Endothelial cell of umbilical vein (primary cell): ENCODE results near the gene HDAC3. TPM values are rescaled to one million over a fixed set of nuclear protein-coding genes. Genes with fewer than 3 reads are reported as not detected.

ENCODE experiments used
- BruUV-seq: library from RNA; stranded (reverse); fragments of 400-500 nt; replicated peaks from 2 replicates; lab custom pipeline; 2021; lab: Mats Ljungman, UMichigan
- CTCF ChIA-PET: fragments of 300-600, 350-600 bp; sonication (Branson Sonifier 250); formaldehyde crosslinking; loops from one replicate; lab custom pipeline; 2021; ENCODE audit warnings: antibody characterized with exemption, inconsistent platforms; lab: Charles Lee
- POLR2A ChIA-PET: fragments of 300-600, 350-600 bp; sonication (Branson Sonifier 250); formaldehyde crosslinking; loops from one replicate; lab custom pipeline; 2021; ENCODE audit warnings: antibody characterized with exemption, inconsistent platforms; lab: Charles Lee
- DNase-seq: peaks from one replicate; pipeline ENCODE4 v3.0.0-alpha.2; 2011; ENCODE audit warnings: low read depth, low spot score
- FAIRE-seq: peaks from 2 replicates; lab custom pipeline; 2011; peaks lifted over from hg19 to GRCh38; lab: Jason Lieb, UNC
- H2AFZ ChIP-seq: 2 replicates; pipeline ENCODE4 v1.6.0; 2012; ENCODE audit warnings: low read depth, low read length, control low read depth, inconsistent platforms
- H3K27ac ChIP-seq: 2 replicates; pipeline ENCODE4 v1.5.1; 2011; ENCODE audit warnings: low read depth, mild to moderate bottlenecking, control low read depth, low read length, moderate library complexity; ENCODE audit not compliant: insufficient read depth
- H3K27me3 ChIP-seq, 2 experiments: 2 replicates each; pipeline versions ENCODE4 v1.6.0 to v1.6.1; 2011; ENCODE audit warnings: low read length in 2 of 2, mixed read lengths in 1 of 2; ENCODE audit not compliant: control insufficient read depth in 2 of 2, insufficient read depth in 2 of 2
- H3K36me3 ChIP-seq, 2 experiments: 2 replicates in 1 of 2; 3 replicates in 1 of 2; pipeline ENCODE4 v1.5.1; 2011; ENCODE audit warnings: low read length in 2 of 2, mild to moderate bottlenecking in 1 of 2, moderate library complexity in 1 of 2; ENCODE audit not compliant: control insufficient read depth in 2 of 2, insufficient read depth in 2 of 2; ENCODE audit errors: extremely low read depth in 1 of 2
- H3K4me1 ChIP-seq: 3 replicates; pipeline ENCODE4 v1.5.1; 2011; ENCODE audit warnings: mild to moderate bottlenecking, low read length; ENCODE audit not compliant: control insufficient read depth, insufficient read depth; ENCODE audit errors: extremely low read depth
- H3K4me2 ChIP-seq: 2 replicates; pipeline ENCODE4 v1.6.1; 2011; ENCODE audit warnings: low read length, control low read depth, mixed read lengths; ENCODE audit not compliant: insufficient read depth
- H3K4me3 ChIP-seq, 3 experiments: fragments of 200-600 bp in 1 of 3; sonication (generic), shearing (Covaris generic) in 1 of 3; replicated peaks in 1 of 3; 2 replicates each; pipeline ENCODE4 v1.5.1; 2011 to 2016; ENCODE audit warnings: control low read depth in 3 of 3, low read length in 3 of 3, mild to moderate bottlenecking in 2 of 3, inconsistent platforms in 1 of 3, low read depth in 1 of 3, moderate library complexity in 1 of 3; ENCODE audit not compliant: insufficient read depth in 1 of 3
- H3K79me2 ChIP-seq: 2 replicates; pipeline ENCODE4 v1.6.0; 2012; ENCODE audit warnings: low read length, inconsistent platforms; ENCODE audit not compliant: control insufficient read depth, insufficient read depth
- H3K9ac ChIP-seq: replicated peaks from 2 replicates; pipeline ENCODE3; 2011; ENCODE audit warnings: low read length, control low read depth; ENCODE audit not compliant: insufficient read depth; ENCODE audit errors: extremely low read depth
- H3K9me1 ChIP-seq: replicated peaks from 3 replicates; pipeline ENCODE4 v1.6.0; 2011; ENCODE audit warnings: mild to moderate bottlenecking, low read length; ENCODE audit not compliant: control insufficient read depth, insufficient read depth; ENCODE audit errors: extremely low read depth
- H3K9me3 ChIP-seq: replicated peaks from 2 replicates; pipeline ENCODE4 v1.5.1; 2012; ENCODE audit warnings: low read length, inconsistent platforms; ENCODE audit not compliant: control insufficient read depth, insufficient read depth
- H4K20me1 ChIP-seq: replicated peaks from 2 replicates; pipeline ENCODE3; 2011; ENCODE audit warnings: mild to moderate bottlenecking, low read length; ENCODE audit not compliant: control insufficient read depth, insufficient read depth; ENCODE audit errors: extremely low read depth
- EZH2 ChIP-seq: IDR thresholded peaks from 2 replicates; pipeline ENCODE4 v1.6.1; 2012; ENCODE audit warnings: borderline replicate concordance, low read depth, mild to moderate bottlenecking, moderate library complexity, low read length, inconsistent platforms; ENCODE audit not compliant: severe bottlenecking
- GATA2 ChIP-seq: IDR thresholded peaks from 2 replicates; pipeline ENCODE4 v1.7.0; 2011; ENCODE audit warnings: low read depth, mild to moderate bottlenecking, moderate library complexity, mixed read lengths, low read length; ENCODE audit not compliant: insufficient read length, insufficient read depth
- JUN ChIP-seq: IDR thresholded peaks from 2 replicates; pipeline ENCODE4 v1.6.1; 2011; ENCODE audit warnings: borderline replicate concordance, low read depth; ENCODE audit not compliant: insufficient read length, insufficient read depth
- MYC ChIP-seq: IDR thresholded peaks from one replicate; pipeline ENCODE4 v1.6.1; 2011; ENCODE audit warnings: mild to moderate bottlenecking, low read depth, low read length
- POLR2A ChIP-seq: IDR thresholded peaks from 2 replicates; pipeline ENCODE4 v1.6.1; 2012; ENCODE audit warnings: low read depth, mild to moderate bottlenecking, control low read depth, low read length
- POLR2AphosphoS5 ChIP-seq: IDR thresholded peaks from 2 replicates; pipeline ENCODE4 v1.6.1; 2012; ENCODE audit warnings: low read depth, mild to moderate bottlenecking, control low read depth, low read length, moderate library complexity; ENCODE audit not compliant: insufficient read depth
- dilution Hi-C: fragments of 300-500 bp; cut with MboI; formaldehyde crosslinking; loops from one replicate; pipeline ENCODE4 v1.15.0; 2019; ENCODE audit warnings: low sequenced_read_pairs; ENCODE audit not compliant: extremely low pct_ligation_motif_present
- intact Hi-C: fragments of 100-400 bp; cut with micrococcal nuclease; formaldehyde crosslinking; loops from one replicate; pipeline ENCODE4 v1.10.0; 2022
- polyA plus RNA-seq, 4 experiments: library from polyadenylated mRNA; depleted of rRNA in 3 of 4; stranded (reverse) in 3 of 4; unstranded in 1 of 4; fragments of >200 nt; gene quantifications; 2 replicates each; pipeline versions ENCODE4 v1.2.1 to v1.2.3, GENCODE V29; 2011 to 2012; ENCODE audit warnings: missing spikeins in 1 of 4
- total RNA-seq: library from RNA; stranded (reverse); gene quantifications from 2 replicates; pipeline ENCODE4 v1.2.3, GENCODE V29; 2021
- TF ChIP-seq, protein P1 (sequence below): IDR thresholded peaks from 2 replicates; pipeline ENCODE4 v1.6.1; 2011; ENCODE audit not compliant: insufficient read depth, insufficient read length
- TF ChIP-seq, protein P2 (sequence below), 2 donors: IDR thresholded peaks; 1 replicate in 1 of 2; 2 replicates in 1 of 2; pipeline ENCODE4 v1.5.1; 2011; ENCODE audit warnings: low read length in 2 of 2, mild to moderate bottlenecking in 2 of 2, moderate library complexity in 2 of 2, control low read depth in 1 of 2, inconsistent platforms in 1 of 2, low read depth in 1 of 2; ENCODE audit not compliant: insufficient read depth in 1 of 2; ENCODE audit errors: extremely low read depth in 1 of 2

Gene HDAC3
- total and polyA plus RNA-seq, 2 donors (not counting 3 experiments of a cell fraction or from before 2014, with no cell fraction given): 58.5 to 75.5 TPM

DNA sequence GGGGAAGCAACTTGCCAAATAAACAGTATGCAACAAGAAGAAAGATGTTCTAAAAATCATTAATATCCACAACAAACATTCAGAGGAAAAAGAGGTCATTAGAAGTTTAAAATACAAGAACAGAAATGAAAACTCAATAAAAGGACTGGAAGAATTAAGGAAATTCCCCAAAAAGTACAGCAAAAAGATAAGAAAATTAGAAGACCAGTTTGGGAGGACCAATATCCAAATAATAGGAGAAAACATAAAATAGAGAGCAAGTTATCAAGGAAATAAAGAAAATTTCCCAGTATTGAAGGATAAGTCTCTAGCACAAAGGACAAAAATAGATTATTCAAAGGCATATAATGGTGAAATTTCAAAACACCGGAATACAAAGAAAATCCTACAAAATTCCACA, 39.8 kb downstream of the HDAC3 start:
- DNase-seq (no peak), FAIRE-seq (no peak)
- Histone ChIP-seq H3K79me2 (peaks cover 33% of the 10 kb centered on the region), H2AFZ (no peak overlapping the region), H3K4me3 (no peak overlapping the region), H3K36me3 (no peaks in the 10 kb centered on the region), H3K4me1 (peaks cover 16% of the 10 kb centered on the region), H3K9ac (no peak overlapping the region), H3K9me1 (no peaks in the 10 kb centered on the region), H3K9me3 (no peaks in the 10 kb centered on the region), H3K4me2 (no peak overlapping the region), H4K20me1 (no peaks in the 10 kb centered on the region), H3K27me3 (no peaks in the 10 kb centered on the region), H3K27ac (no peak overlapping the region)
- dilution Hi-C loops: no loop called here
- POLR2A ChIA-PET: no interaction called here
- TF ChIP-seq JUN: no peak
- no peak for TF ChIP-seq POLR2AphosphoS5
- TF ChIP-seq EZH2: no peak
- no peak for TF ChIP-seq MYC
- TF ChIP-seq GATA2: no peak
- TF ChIP-seq POLR2A: no peak
- TF ChIP-seq, protein P1, sequence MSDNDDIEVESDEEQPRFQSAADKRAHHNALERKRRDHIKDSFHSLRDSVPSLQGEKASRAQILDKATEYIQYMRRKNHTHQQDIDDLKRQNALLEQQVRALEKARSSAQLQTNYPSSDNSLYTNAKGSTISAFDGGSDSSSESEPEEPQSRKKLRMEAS: no peak
- TF ChIP-seq, protein P2, sequence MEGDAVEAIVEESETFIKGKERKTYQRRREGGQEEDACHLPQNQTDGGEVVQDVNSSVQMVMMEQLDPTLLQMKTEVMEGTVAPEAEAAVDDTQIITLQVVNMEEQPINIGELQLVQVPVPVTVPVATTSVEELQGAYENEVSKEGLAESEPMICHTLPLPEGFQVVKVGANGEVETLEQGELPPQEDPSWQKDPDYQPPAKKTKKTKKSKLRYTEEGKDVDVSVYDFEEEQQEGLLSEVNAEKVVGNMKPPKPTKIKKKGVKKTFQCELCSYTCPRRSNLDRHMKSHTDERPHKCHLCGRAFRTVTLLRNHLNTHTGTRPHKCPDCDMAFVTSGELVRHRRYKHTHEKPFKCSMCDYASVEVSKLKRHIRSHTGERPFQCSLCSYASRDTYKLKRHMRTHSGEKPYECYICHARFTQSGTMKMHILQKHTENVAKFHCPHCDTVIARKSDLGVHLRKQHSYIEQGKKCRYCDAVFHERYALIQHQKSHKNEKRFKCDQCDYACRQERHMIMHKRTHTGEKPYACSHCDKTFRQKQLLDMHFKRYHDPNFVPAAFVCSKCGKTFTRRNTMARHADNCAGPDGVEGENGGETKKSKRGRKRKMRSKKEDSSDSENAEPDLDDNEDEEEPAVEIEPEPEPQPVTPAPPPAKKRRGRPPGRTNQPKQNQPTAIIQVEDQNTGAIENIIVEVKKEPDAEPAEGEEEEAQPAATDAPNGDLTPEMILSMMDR (IDR thresholded peaks at IDR 0.05; ENCODE audit: extremely low read depth in 1 of 2, insufficient read depth in 1 of 2, low read depth in 1 of 2, low read length in 2 of 2): no peak
- intact Hi-C loops: no loop called here
- CTCF ChIA-PET: interaction anchor here (1.1 to 3.3 kb wide), 4 partner anchors 16 to 45 kb away, joined by 3 to 53 read pairs (median 3); partner anchors contain the start of gene DIAPH1
- no TSS peak for BruUV-seq
